ENCODE measurements around the gene TMC4.
"Not testable (repeated sequence)": the region's sequence is repeated elsewhere in the genome, so short reads cannot be mapped to it uniquely, and the experiment has no call there.

DNA sequence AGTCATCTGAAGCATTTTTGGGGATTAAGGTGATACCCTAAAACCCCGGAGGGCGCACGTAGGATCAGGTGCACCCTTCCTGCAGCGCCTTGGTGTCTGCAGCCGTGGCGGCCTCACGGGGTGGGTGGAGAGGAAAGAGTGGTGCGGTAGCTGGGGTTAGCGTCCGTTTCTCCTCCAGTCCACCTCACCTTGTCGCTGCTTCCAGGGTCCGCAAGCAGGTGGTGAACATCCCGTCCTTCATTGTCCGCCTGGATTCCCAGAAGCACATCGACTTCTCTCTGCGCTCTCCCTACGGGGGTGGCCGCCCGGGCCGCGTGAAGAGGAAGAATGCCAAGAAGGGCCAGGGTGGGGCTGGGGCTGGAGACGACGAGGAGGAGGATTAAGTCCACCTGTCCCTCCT, 34.2 kb upstream of the TMC4 start:
- TF ChIP-seq, protein P1, sequence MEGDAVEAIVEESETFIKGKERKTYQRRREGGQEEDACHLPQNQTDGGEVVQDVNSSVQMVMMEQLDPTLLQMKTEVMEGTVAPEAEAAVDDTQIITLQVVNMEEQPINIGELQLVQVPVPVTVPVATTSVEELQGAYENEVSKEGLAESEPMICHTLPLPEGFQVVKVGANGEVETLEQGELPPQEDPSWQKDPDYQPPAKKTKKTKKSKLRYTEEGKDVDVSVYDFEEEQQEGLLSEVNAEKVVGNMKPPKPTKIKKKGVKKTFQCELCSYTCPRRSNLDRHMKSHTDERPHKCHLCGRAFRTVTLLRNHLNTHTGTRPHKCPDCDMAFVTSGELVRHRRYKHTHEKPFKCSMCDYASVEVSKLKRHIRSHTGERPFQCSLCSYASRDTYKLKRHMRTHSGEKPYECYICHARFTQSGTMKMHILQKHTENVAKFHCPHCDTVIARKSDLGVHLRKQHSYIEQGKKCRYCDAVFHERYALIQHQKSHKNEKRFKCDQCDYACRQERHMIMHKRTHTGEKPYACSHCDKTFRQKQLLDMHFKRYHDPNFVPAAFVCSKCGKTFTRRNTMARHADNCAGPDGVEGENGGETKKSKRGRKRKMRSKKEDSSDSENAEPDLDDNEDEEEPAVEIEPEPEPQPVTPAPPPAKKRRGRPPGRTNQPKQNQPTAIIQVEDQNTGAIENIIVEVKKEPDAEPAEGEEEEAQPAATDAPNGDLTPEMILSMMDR (IDR thresholded peaks at IDR 0.05) = not testable (repeated sequence)
- TF ChIP-seq POLR2A (IDR thresholded peaks at IDR 0.05) = not testable (repeated sequence)

Measured in ovary (tissue), 3 donors.